ENCODE data around the gene OR10A3. TPM values are rescaled to one million over a fixed set of nuclear protein-coding genes. Genes with fewer than 3 reads are reported as not detected.

Gene OR10A3
- total RNA-seq, 1 experiment from 2014 or later = not detected

DNA sequence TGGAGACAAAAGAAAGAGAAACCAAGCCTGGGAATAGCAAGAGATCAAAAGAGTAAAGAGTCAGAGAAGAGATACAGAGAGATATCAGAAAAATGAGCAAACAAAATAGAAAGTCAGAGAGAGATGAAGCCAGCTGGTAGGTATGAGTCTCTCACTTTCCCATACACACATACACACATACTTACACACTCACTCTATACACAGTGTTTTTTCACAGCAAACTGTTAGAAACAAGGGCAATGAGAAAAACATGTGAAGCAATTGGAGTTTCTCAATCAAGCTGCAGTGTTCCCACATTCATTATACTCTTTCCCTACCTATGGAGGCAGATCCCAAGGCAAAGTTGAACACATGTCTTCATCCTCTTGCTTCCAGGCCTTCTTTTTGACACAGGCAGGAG lies 26.3 kb upstream of the OR10A3 start (continued):
- TF ChIP-seq SOX15 (CRISPR knock-in tag; IDR thresholded peaks at IDR 0.05) (no peak), OVOL2 (CRISPR knock-in tag; IDR thresholded peaks at IDR 0.05; ENCODE audit: borderline replicate concordance) (no peak), USF1 (CRISPR knock-in tag; IDR thresholded peaks at IDR 0.05) (no peak), ZNF138 (CRISPR knock-in tag; conservative IDR thresholded peaks at IDR 0.05) (no peak)
- TF ChIP-seq, protein P1, sequence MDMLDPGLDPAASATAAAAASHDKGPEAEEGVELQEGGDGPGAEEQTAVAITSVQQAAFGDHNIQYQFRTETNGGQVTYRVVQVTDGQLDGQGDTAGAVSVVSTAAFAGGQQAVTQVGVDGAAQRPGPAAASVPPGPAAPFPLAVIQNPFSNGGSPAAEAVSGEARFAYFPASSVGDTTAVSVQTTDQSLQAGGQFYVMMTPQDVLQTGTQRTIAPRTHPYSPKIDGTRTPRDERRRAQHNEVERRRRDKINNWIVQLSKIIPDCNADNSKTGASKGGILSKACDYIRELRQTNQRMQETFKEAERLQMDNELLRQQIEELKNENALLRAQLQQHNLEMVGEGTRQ (CRISPR knock-in tag; IDR thresholded peaks at IDR 0.05) = no peak

GRCh38 chr11:7967097-7967496 lies 25.6 kb upstream of the OR10A3 start:
- TF ChIP-seq FOXJ3 (CRISPR knock-in tag; IDR thresholded peaks at IDR 0.05; ENCODE audit: borderline replicate concordance) (no peak), JAZF1 (CRISPR knock-in tag; IDR thresholded peaks at IDR 0.05) (no peak), USF1 (CRISPR knock-in tag; IDR thresholded peaks at IDR 0.05) (no peak), ZNF416 (CRISPR knock-in tag; IDR thresholded peaks at IDR 0.05) (no peak), STAT6 (CRISPR knock-in tag; conservative IDR thresholded peaks at IDR 0.05; ENCODE audit: low read depth) (no peak), NFATC4 (CRISPR knock-in tag; IDR thresholded peaks at IDR 0.05) (no peak), ZNF396 (CRISPR knock-in tag; IDR thresholded peaks at IDR 0.05; ENCODE audit: borderline replicate concordance) (no peak)
- TF ChIP-seq, protein P2, sequence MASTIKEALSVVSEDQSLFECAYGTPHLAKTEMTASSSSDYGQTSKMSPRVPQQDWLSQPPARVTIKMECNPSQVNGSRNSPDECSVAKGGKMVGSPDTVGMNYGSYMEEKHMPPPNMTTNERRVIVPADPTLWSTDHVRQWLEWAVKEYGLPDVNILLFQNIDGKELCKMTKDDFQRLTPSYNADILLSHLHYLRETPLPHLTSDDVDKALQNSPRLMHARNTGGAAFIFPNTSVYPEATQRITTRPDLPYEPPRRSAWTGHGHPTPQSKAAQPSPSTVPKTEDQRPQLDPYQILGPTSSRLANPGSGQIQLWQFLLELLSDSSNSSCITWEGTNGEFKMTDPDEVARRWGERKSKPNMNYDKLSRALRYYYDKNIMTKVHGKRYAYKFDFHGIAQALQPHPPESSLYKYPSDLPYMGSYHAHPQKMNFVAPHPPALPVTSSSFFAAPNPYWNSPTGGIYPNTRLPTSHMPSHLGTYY (CRISPR knock-in tag; IDR thresholded peaks at IDR 0.05) = no peak
- Mint-ChIP-seq H3K27me3 (ENCODE audit: low read depth) (no peaks in the 10 kb centered on the region; the same call in 1 of the 2 replicates), H3K4me3 (no peak overlapping the region), H3K27ac (no peak overlapping the region), H3K36me3 (peaks cover 6% of the 10 kb centered on the region), H3K4me1 (peaks cover 46% of the 10 kb centered on the region), H3K9me3 (peaks cover 12% of the 10 kb centered on the region)
- POLR2A ChIA-PET = no interaction called here
- CTCF ChIA-PET = no interaction called here
- DNase-seq (ENCODE audit: low spot score) (no peak), ATAC-seq (no peak)

- Mint-ChIP-seq H3K4me3 (no peak within 1 kb of the TSS), H3K27ac (no peak within 1 kb of the TSS), H3K27me3 (ENCODE audit: low read depth) (no peaks in the 10 kb centered on the region; the same call in 1 of the 2 replicates), H3K9me3 (peaks cover 8% of the 10 kb centered on the region), H3K36me3 (peaks cover 5% of the 10 kb centered on the region), H3K4me1 (peaks cover 42% of the 10 kb centered on the region)
- POLR2A ChIA-PET = interaction anchor here (1.1 kb wide), 2 partner anchors 10 to 22 kb away, joined by 3 to 4 read pairs; partner anchors contain the start of gene EIF3F
- no peak for TF ChIP-seq RELA (CRISPR knock-in tag; IDR thresholded peaks at IDR 0.05; ENCODE audit: borderline replicate concordance)
- TF ChIP-seq ZNF232 (CRISPR knock-in tag; IDR thresholded peaks at IDR 0.05) = no peak
- TF ChIP-seq STAT6 (CRISPR knock-in tag; conservative IDR thresholded peaks at IDR 0.05; ENCODE audit: low read depth) = no peak
- TF ChIP-seq MLX (CRISPR knock-in tag; IDR thresholded peaks at IDR 0.05) = no peak
- ATAC-seq = no peak
- CTCF ChIA-PET = interaction anchor here (0.8 to 3.5 kb wide), 2 partner anchors 22 to 134 kb away, joined by 4 to 9 read pairs; partner anchors contain the start of gene EIF3F
- DNase-seq (ENCODE audit: low spot score) = no peak
These were observed 23.9 kb upstream of the OR10A3 start, which contains the start of gene NLRP10 for GRCh38 chr11:7965386-7965785. NLRP10 (minus strand) TSS chr11:7965447; CDS start chr11:7963495, 1,952 bp downstream.

All from WTC11 (cell line).